Measurements from ENCODE around the gene SWT1.
A peak's percentile ranks its signal among the peaks of the same experiment; 100 is the strongest.

SWT1 gene

GRCh38 chr1:185156854-185157598 is at the start of gene SWT1, which contains the start of gene TRMT1L:
TSS of gene SWT1 (plus strand) at chr1:185157167. CDS start at chr1:185160842, 3,675 bp downstream.
TSS of gene TRMT1L (minus strand) at chr1:185156953. CDS start at chr1:185156712, 241 bp downstream.
- peak within 1 kb of the TSS; percentile 99 for H3K27ac Mint-ChIP-seq
- peaks cover 25 to 35% of the 10 kb centered on the region in 2 donors for H3K4me1 Mint-ChIP-seq
- ATAC-seq (replicated peaks) (peak; percentile 90 to 92), DNase-seq (peak; percentile 98)
- peak within 1 kb of the TSS; percentile 92 to 98 for H3K4me3 Mint-ChIP-seq
- no peaks in the 10 kb centered on the region for H3K27me3 Mint-ChIP-seq
- H3K9me3 Mint-ChIP-seq = no peaks in the 10 kb centered on the region
- H3K36me3 Mint-ChIP-seq = peaks cover 3 to 8% of the 10 kb centered on the region in 2 donors

GRCh38 chr1:185108321-185108720 is 48.6 kb upstream of the SWT1 start:
- Mint-ChIP-seq H3K4me3 (no peak overlapping the region), H3K4me1 (no peaks in the 10 kb centered on the region), H3K27me3 (no peaks in the 10 kb centered on the region), H3K36me3 (peaks cover 32 to 37% of the 10 kb centered on the region in 2 donors), H3K9me3 (peaks cover 21 to 22% of the 10 kb centered on the region in 2 donors), H3K27ac (no peak overlapping the region)
- no peak for DNase-seq
- ATAC-seq (replicated peaks) = no peak

- DNase-seq (no peak), ATAC-seq (replicated peaks) (no peak)
- Mint-ChIP-seq H3K4me1 (no peaks in the 10 kb centered on the region), H3K9me3 (peaks cover 21 to 22% of the 10 kb centered on the region in 2 donors), H3K27me3 (no peaks in the 10 kb centered on the region), H3K27ac (no peak overlapping the region), H3K36me3 (peaks cover 21 to 28% of the 10 kb centered on the region in 2 donors), H3K4me3 (no peak overlapping the region)
Measured at GRCh38 chr1:185110145-185110544, 46.8 kb upstream of the SWT1 start.

- DNase-seq (no peak), ATAC-seq (replicated peaks) (no peak)
- Mint-ChIP-seq H3K27me3 (no peaks in the 10 kb centered on the region), H3K9me3 (peaks cover 16% of the 10 kb centered on the region in 2 donors), H3K36me3 (peaks cover 23% of the 10 kb centered on the region in 2 donors), H3K4me1 (no peaks in the 10 kb centered on the region), H3K4me3 (no peak overlapping the region), H3K27ac (no peak overlapping the region)
Measured at GRCh38 chr1:185111873-185112272, 45.1 kb upstream of the SWT1 start.

- H3K27ac Mint-ChIP-seq = peak overlapping the region; percentile 48
- no peaks in the 10 kb centered on the region for H3K27me3 Mint-ChIP-seq
- peaks cover 16% of the 10 kb centered on the region in 2 donors for H3K9me3 Mint-ChIP-seq
- no peaks in the 10 kb centered on the region for H3K4me1 Mint-ChIP-seq
- H3K36me3 Mint-ChIP-seq = peaks cover 27 to 28% of the 10 kb centered on the region in 2 donors
- H3K4me3 Mint-ChIP-seq = no peak overlapping the region
- ATAC-seq (replicated peaks) = no peak
- no peak for DNase-seq
Measured at GRCh38 chr1:185112356-185112755, 44.6 kb upstream of the SWT1 start.

- ATAC-seq (replicated peaks) = no peak
- Mint-ChIP-seq H3K9me3 (peaks cover 4 to 5% of the 10 kb centered on the region in 2 donors), H3K27me3 (no peaks in the 10 kb centered on the region), H3K4me3 (no peak overlapping the region), H3K36me3 (peaks cover 38 to 53% of the 10 kb centered on the region in 2 donors), H3K27ac (no peak overlapping the region), H3K4me1 (no peaks in the 10 kb centered on the region)
- no peak for DNase-seq
Measured at GRCh38 chr1:185129708-185130107, 27.3 kb upstream of the SWT1 start.

- DNase-seq (no peak), ATAC-seq (replicated peaks) (no peak)
- Mint-ChIP-seq H3K27ac (no peak overlapping the region), H3K27me3 (no peaks in the 10 kb centered on the region), H3K4me3 (no peak overlapping the region), H3K36me3 (peaks cover 39 to 55% of the 10 kb centered on the region in 2 donors), H3K4me1 (no peaks in the 10 kb centered on the region), H3K9me3 (peaks cover 4 to 5% of the 10 kb centered on the region in 2 donors)
Measured at GRCh38 chr1:185132534-185132933, 24.4 kb upstream of the SWT1 start.

- no peaks in the 10 kb centered on the region for H3K4me1 Mint-ChIP-seq
- no peak overlapping the region for H3K27ac Mint-ChIP-seq
- no peak for DNase-seq
- H3K27me3 Mint-ChIP-seq = no peaks in the 10 kb centered on the region
- ATAC-seq (replicated peaks) = no peak
- peaks cover 41 to 45% of the 10 kb centered on the region in 2 donors for H3K36me3 Mint-ChIP-seq
- no peaks in the 10 kb centered on the region for H3K9me3 Mint-ChIP-seq
- H3K4me3 Mint-ChIP-seq = no peak overlapping the region
Measured at GRCh38 chr1:185137896-185138545, 18.9 kb upstream of the SWT1 start.

- H3K27me3 Mint-ChIP-seq = no peaks in the 10 kb centered on the region
- no peaks in the 10 kb centered on the region for H3K9me3 Mint-ChIP-seq
- no peaks in the 10 kb centered on the region for H3K4me1 Mint-ChIP-seq
- no peak overlapping the region for H3K27ac Mint-ChIP-seq
- peaks cover 34 to 35% of the 10 kb centered on the region in 2 donors for H3K36me3 Mint-ChIP-seq
- no peak for ATAC-seq (replicated peaks)
- DNase-seq = no peak
- H3K4me3 Mint-ChIP-seq = no peak overlapping the region
Measured at GRCh38 chr1:185139246-185139645, 17.7 kb upstream of the SWT1 start.

GRCh38 chr1:185144233-185144632 is 12.7 kb upstream of the SWT1 start:
- H3K27ac Mint-ChIP-seq = no peak overlapping the region
- DNase-seq = no peak
- no peaks in the 10 kb centered on the region for H3K27me3 Mint-ChIP-seq
- peaks cover 3 to 6% of the 10 kb centered on the region in 2 donors for H3K4me1 Mint-ChIP-seq
- H3K36me3 Mint-ChIP-seq = peaks cover 33 to 37% of the 10 kb centered on the region in 2 donors
- no peak overlapping the region for H3K4me3 Mint-ChIP-seq
- no peaks in the 10 kb centered on the region for H3K9me3 Mint-ChIP-seq
- ATAC-seq (replicated peaks) = no peak

- ATAC-seq (replicated peaks) (no peak), DNase-seq (no peak)
- peaks cover 20 to 28% of the 10 kb centered on the region in 2 donors for H3K36me3 Mint-ChIP-seq
- no peak overlapping the region for H3K4me3 Mint-ChIP-seq
- peaks cover 23 to 25% of the 10 kb centered on the region in 2 donors for H3K4me1 Mint-ChIP-seq
- no peaks in the 10 kb centered on the region for H3K27me3 Mint-ChIP-seq
- H3K27ac Mint-ChIP-seq = no peak overlapping the region
- H3K9me3 Mint-ChIP-seq = no peaks in the 10 kb centered on the region
Measured at GRCh38 chr1:185151215-185151614, 5.8 kb upstream of the SWT1 start.

GRCh38 chr1:185152187-185152767 is 4.7 kb upstream of the SWT1 start:
- H3K9me3 Mint-ChIP-seq = no peaks in the 10 kb centered on the region
- no peak for DNase-seq
- peaks cover 23 to 25% of the 10 kb centered on the region in 2 donors for H3K4me1 Mint-ChIP-seq
- no peak for ATAC-seq (replicated peaks)
- H3K27me3 Mint-ChIP-seq = no peaks in the 10 kb centered on the region
- H3K4me3 Mint-ChIP-seq = no peak overlapping the region
- H3K36me3 Mint-ChIP-seq = peaks cover 20 to 28% of the 10 kb centered on the region in 2 donors
- H3K27ac Mint-ChIP-seq = peak overlapping the region; percentile 14

- no peak for ATAC-seq (replicated peaks)
- peak overlapping the region; percentile 36 to 47 for H3K4me3 Mint-ChIP-seq
- H3K9me3 Mint-ChIP-seq = no peaks in the 10 kb centered on the region
- H3K27me3 Mint-ChIP-seq = no peaks in the 10 kb centered on the region
- H3K4me1 Mint-ChIP-seq = peaks cover 25 to 31% of the 10 kb centered on the region in 2 donors
- peaks cover 6 to 10% of the 10 kb centered on the region in 2 donors for H3K36me3 Mint-ChIP-seq
- no peak for DNase-seq
- H3K27ac Mint-ChIP-seq = peak overlapping the region; percentile 66
Measured at GRCh38 chr1:185154912-185155513, 2.0 kb upstream of the SWT1 start.

GRCh38 chr1:185155600-185156287 is 1.2 kb upstream of the SWT1 start:
- Mint-ChIP-seq H3K4me1 (peaks cover 25 to 35% of the 10 kb centered on the region in 2 donors), H3K27ac (peak overlapping the region; percentile 99), H3K4me3 (peak overlapping the region; percentile 92 to 98), H3K9me3 (no peaks in the 10 kb centered on the region), H3K36me3 (peaks cover 3 to 9% of the 10 kb centered on the region in 2 donors), H3K27me3 (no peaks in the 10 kb centered on the region)
- no peak for DNase-seq
- peak in 1 of 2 donors; percentile 12 for ATAC-seq (replicated peaks)

Data from stimulated activated naive B cell treated with anti-CD40 and anti-IgM and Interleukin-4, amounts not matched to agents 10 μg/mL and 1 μg/mL and 100 μg/mL, for 72 hours (primary cell).